HL-60 (cell line): ENCODE measurements around the gene ADISSP.

Experiments
- CTCF ChIP-seq: IDR thresholded peaks from one replicate; pipeline ENCODE4 v1.5.1; 2011; ENCODE audit warnings: low read length, control low read depth, inconsistent platforms; ENCODE audit not compliant: insufficient read depth
- GABPA ChIP-seq: IDR thresholded peaks from 2 replicates; pipeline ENCODE4 v1.6.1; 2012; ENCODE audit warnings: low read depth
- POLR2AphosphoS5 ChIP-seq: IDR thresholded peaks from 2 replicates; pipeline ENCODE4 v1.6.1; 2012; ENCODE audit warnings: low read depth
- REST ChIP-seq: IDR thresholded peaks from 2 replicates; pipeline ENCODE4 v1.6.1; 2012; ENCODE audit warnings: low read depth; ENCODE audit not compliant: insufficient replicate concordance

DNA sequence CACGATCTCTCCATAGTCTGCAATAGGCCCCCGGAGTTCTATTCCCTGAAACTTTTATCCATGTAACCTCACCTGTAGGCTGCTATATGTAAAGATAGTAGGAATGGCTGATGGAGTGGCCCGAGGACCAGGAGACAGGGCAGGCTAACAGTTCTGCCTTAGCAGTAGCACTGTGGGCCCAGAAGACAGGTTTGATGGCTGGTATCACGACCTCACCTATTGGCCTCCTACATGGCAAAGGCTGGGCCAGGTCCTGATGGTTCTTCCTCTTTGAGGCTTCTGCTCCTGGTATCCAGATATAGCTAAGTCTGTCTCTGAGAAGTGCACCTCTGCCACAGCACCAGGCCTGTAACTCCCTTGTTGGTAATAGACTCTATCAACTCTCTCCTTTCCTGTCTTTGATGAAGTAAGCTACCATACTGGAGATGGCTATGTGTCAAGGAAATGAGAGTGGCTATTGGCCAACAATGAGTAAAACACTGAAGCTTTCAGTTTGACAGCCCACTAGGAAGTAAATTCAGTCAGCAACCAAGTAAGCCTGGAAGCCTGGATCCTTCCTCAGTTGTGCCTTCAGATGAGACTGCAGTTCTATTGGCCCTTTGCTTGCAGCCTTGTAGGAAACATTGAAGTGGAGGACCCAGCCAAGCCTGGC is 8.0 kb upstream of the ADISSP start:
- no peak for TF ChIP-seq CTCF
- no peak for TF ChIP-seq POLR2AphosphoS5
- TF ChIP-seq GABPA = no peak
- no peak for TF ChIP-seq REST
